SK-N-SH (cell line): ENCODE data around the gene SLC2A4. TPM values are rescaled to one million over a fixed set of nuclear protein-coding genes. Genes with fewer than 3 reads are reported as not detected.
"Not testable (repeated sequence)": the region's sequence is repeated elsewhere in the genome, so short reads cannot be mapped to it uniquely, and the experiment has no call there.

Source experiments
- CTCF ChIA-PET: fragments of 300-600, 350-600 bp; formaldehyde crosslinking; extraction: SDS; loops from one replicate; lab custom pipeline; 2021; lab: Yijun Ruan, JAX
- POLR2A ChIA-PET: fragments of 350-600 bp; sonication (Branson Sonifier 250); formaldehyde crosslinking; extraction: SDS; loops from one replicate; lab custom pipeline; 2020; ENCODE audit warnings: antibody characterized with exemption, inconsistent platforms; lab: Yijun Ruan, JAX
- DNase-seq: peaks from one replicate; pipeline ENCODE4 v3.0.0; 2012
- H2AFZ ChIP-seq: fragments of 200-600 bp; sonication (generic); 2 replicates; pipeline ENCODE4 v1.8.1; 2016; ENCODE audit warnings: antibody characterized with exemption, mild to moderate bottlenecking, low read depth
- H3F3A ChIP-seq: fragments of 200-600 bp; sonication (generic); replicated peaks from 2 replicates; pipeline ENCODE3; 2016; ENCODE audit warnings: antibody characterized with exemption, mild to moderate bottlenecking; ENCODE audit not compliant: insufficient read depth
- H3K27ac ChIP-seq, 2 experiments: fragments of 200-500 bp in 1 of 2; fragments of 200-600 bp in 1 of 2; sonication (Bioruptor generic) in 1 of 2; sonication (generic), shearing (Covaris generic) in 1 of 2; 2 replicates each; pipeline versions ENCODE4 v1.5.1 to v1.6.1; 2014 to 2016; ENCODE audit warnings: low read depth in 2 of 2, inconsistent platforms in 1 of 2, low read length in 1 of 2, mild to moderate bottlenecking in 1 of 2, mixed read lengths in 1 of 2
- H3K27me3 ChIP-seq: fragments of 200-600 bp; sonication (generic), shearing (Covaris generic); 2 replicates; pipeline ENCODE4 v1.6.1; 2016; ENCODE audit warnings: mixed run types; ENCODE audit not compliant: insufficient read depth
- H3K36me3 ChIP-seq, 2 experiments: fragments of 200-500 bp in 1 of 2; fragments of 200-600 bp in 1 of 2; sonication (Bioruptor generic) in 1 of 2; sonication (generic) in 1 of 2; replicated peaks in 1 of 2; 2 replicates each; pipeline versions ENCODE3 to v1.5.1; 2014 to 2016; ENCODE audit warnings: low read length in 1 of 2, mild to moderate bottlenecking in 1 of 2; ENCODE audit not compliant: insufficient read depth in 2 of 2, control insufficient read depth in 1 of 2
- H3K4me1 ChIP-seq, 2 experiments: fragments of 200-500 bp in 1 of 2; fragments of 200-600 bp in 1 of 2; sonication (Bioruptor generic) in 1 of 2; sonication (generic), shearing (Covaris generic) in 1 of 2; 2 replicates each; pipeline versions ENCODE4 v1.5.1 to v1.6.1; 2014 to 2016; ENCODE audit warnings: low read depth in 1 of 2, low read length in 1 of 2, mixed run types in 1 of 2; ENCODE audit not compliant: insufficient read depth in 2 of 2, control insufficient read depth in 1 of 2
- H3K4me2 ChIP-seq: fragments of 200-600 bp; sonication (generic), shearing (Covaris generic); 2 replicates; pipeline ENCODE4 v1.6.1; 2017; ENCODE audit warnings: mixed run types
- H3K4me3 ChIP-seq, 2 experiments: fragments of 200-500 bp in 1 of 2; fragments of 200-600 bp in 1 of 2; sonication (Bioruptor generic) in 1 of 2; sonication (generic), shearing (Covaris generic) in 1 of 2; 2 replicates each; pipeline versions ENCODE4 v1.5.1 to v1.8.1; 2014 to 2016; ENCODE audit warnings: low read depth in 2 of 2, inconsistent platforms in 1 of 2, low read length in 1 of 2, mild to moderate bottlenecking in 1 of 2, mixed read lengths in 1 of 2, moderate library complexity in 1 of 2
- H3K79me2 ChIP-seq: fragments of 200-600 bp; sonication (generic); 2 replicates; pipeline ENCODE4 v1.8.1; 2017; ENCODE audit warnings: mild to moderate bottlenecking; ENCODE audit not compliant: insufficient read depth
- H3K9ac ChIP-seq: fragments of 200-600 bp; sonication (generic); 2 replicates; pipeline ENCODE4 v1.6.1; 2017; ENCODE audit warnings: mixed run types
- H3K9me2 ChIP-seq: fragments of 200-600 bp; sonication (generic); 2 replicates; pipeline ENCODE4 v1.6.1; 2017; ENCODE audit warnings: mixed run types
- H3K9me3 ChIP-seq: fragments of 200-600 bp; sonication (generic); 2 replicates; pipeline ENCODE4 v1.6.1; 2017; ENCODE audit warnings: mixed run types, mild to moderate bottlenecking, moderate library complexity
- H4K20me1 ChIP-seq: fragments of 200-600 bp; sonication (generic); 2 replicates; pipeline ENCODE4 v1.6.1; 2017; ENCODE audit warnings: mild to moderate bottlenecking, mixed run types; ENCODE audit not compliant: insufficient read depth
- CHD2 ChIP-seq: fragments of 150-350 bp; IDR thresholded peaks from 2 replicates; pipeline ENCODE4 v1.6.1; 2018; ENCODE audit warnings: low read length; ENCODE audit not compliant: partially characterized antibody
- FOSL2 ChIP-seq: IDR thresholded peaks from 2 replicates; pipeline ENCODE4 v1.4.0; 2012; ENCODE audit warnings: low read depth, mild to moderate bottlenecking, moderate library complexity, borderline replicate concordance
- FOXM1 ChIP-seq: IDR thresholded peaks from 2 replicates; pipeline ENCODE4 v1.4.0; 2012; ENCODE audit warnings: low read depth, mild to moderate bottlenecking
- JUND ChIP-seq: IDR thresholded peaks from 2 replicates; pipeline ENCODE4 v1.4.0; 2012
- MXI1 ChIP-seq: IDR thresholded peaks from 2 replicates; pipeline ENCODE4 v1.6.1; 2012; ENCODE audit warnings: mild to moderate bottlenecking, low read depth, low read length, improper control_type of control experiment
- NRF1 ChIP-seq: IDR thresholded peaks from 2 replicates; pipeline ENCODE4 v1.6.1; 2012; ENCODE audit warnings: low read depth, mild to moderate bottlenecking, low read length
- PBX3 ChIP-seq: IDR thresholded peaks from 2 replicates; pipeline ENCODE4; 2012
- POLR2AphosphoS5 ChIP-seq: IDR thresholded peaks from 2 replicates; pipeline ENCODE4 v1.6.1; 2012; ENCODE audit warnings: low read depth, low read length
- RAD21 ChIP-seq: IDR thresholded peaks from 2 replicates; pipeline ENCODE4 v1.6.1; 2012; ENCODE audit warnings: mild to moderate bottlenecking, low read length
- REST ChIP-seq: IDR thresholded peaks from 2 replicates; pipeline ENCODE4 v1.6.1; 2012; ENCODE audit warnings: mild to moderate bottlenecking, low read depth, low read length, moderate library complexity
- RFX5 ChIP-seq: IDR thresholded peaks from 2 replicates; pipeline ENCODE4 v1.6.1; 2012; ENCODE audit warnings: mild to moderate bottlenecking, improper control_type of control experiment, low read length
- RXRA ChIP-seq: IDR thresholded peaks from 2 replicates; pipeline ENCODE4 v1.4.0; 2012; ENCODE audit warnings: low read depth, mild to moderate bottlenecking, borderline replicate concordance
- SIN3A ChIP-seq: IDR thresholded peaks from 2 replicates; pipeline ENCODE4 v1.6.1; 2012; ENCODE audit warnings: low read depth, mild to moderate bottlenecking, low read length, moderate library complexity, borderline replicate concordance
- SMC3 ChIP-seq: IDR thresholded peaks from 2 replicates; pipeline ENCODE4 v1.6.1; 2012; ENCODE audit warnings: low read depth, low read length, improper control_type of control experiment
- USF1 ChIP-seq: IDR thresholded peaks from 2 replicates; pipeline ENCODE4 v1.4.0; 2012; ENCODE audit warnings: low read depth, borderline replicate concordance
- WGBS: methylation state at CpG from one replicate; pipeline ENCODE4 v1.1.6; 2017; ENCODE audit warnings: low lambda C conversion rate; 5-methylcytosine and 5-hydroxymethylcytosine counted together
- polyA plus RNA-seq, 3 experiments: library from polyadenylated mRNA; depleted of rRNA; stranded (reverse); fragments of >200 nt; gene quantifications; 2 replicates each; pipeline ENCODE4 v1.2.3, GENCODE V29; 2012

Gene SLC2A4
- polyA plus RNA-seq, 1 of the 3 experiments (the other 2 are of a cell fraction) = 0.44 TPM

GRCh38 chr17:7332111-7332510, 50.6 kb downstream of the SLC2A4 start:
- Histone ChIP-seq H2AFZ (no peak overlapping the region), H3K9ac (no peak overlapping the region), H3K36me3 (no peaks in the 10 kb centered on the region), H3K27ac (no peak overlapping the region), H3K9me2 (no peaks in the 10 kb centered on the region), H3F3A (no peaks in the 10 kb centered on the region), H4K20me1 (no peaks in the 10 kb centered on the region), H3K4me3 (no peak overlapping the region), H3K9me3 (no peaks in the 10 kb centered on the region), H3K27me3 (peaks cover 2% of the 10 kb centered on the region; the same call in 1 of the 2 replicates), H3K79me2 (peaks cover 17% of the 10 kb centered on the region; the same call in 1 of the 2 replicates), H3K4me2 (no peak overlapping the region), H3K4me1 (peaks cover 3 to 13% of the 10 kb centered on the region in 2 experiments; a peak in 2 of 4 replicates)
- ChIA-PET POLR2A (no interaction called here), CTCF (no interaction called here)
- DNase-seq = no peak
- no peak for TF ChIP-seq REST
- no peak for TF ChIP-seq FOXM1
- TF ChIP-seq RXRA = no peak
- no peak for TF ChIP-seq USF1
- 51% methylated on average over 2 of the region's 7 CpGs for WGBS

GRCh38 chr17:7332600-7333069, 51.1 kb downstream of the SLC2A4 start:
- not testable (repeated sequence) for H3K9me2 ChIP-seq, DNase-seq

GRCh38 chr17:7334938-7335538, 53.5 kb downstream of the SLC2A4 start:
- DNase-seq = no peak
- Histone ChIP-seq H3K9me2 (no peaks in the 10 kb centered on the region), H3K27ac (no peak overlapping the region), H3K4me3 (no peak overlapping the region), H3K36me3 (no peaks in the 10 kb centered on the region), H3K4me2 (no peak overlapping the region), H3K9me3 (no peaks in the 10 kb centered on the region), H3K4me1 (peaks cover 3 to 6% of the 10 kb centered on the region in 2 experiments; a peak in 2 of 4 replicates), H2AFZ (no peak overlapping the region), H4K20me1 (no peaks in the 10 kb centered on the region), H3K79me2 (no peaks in the 10 kb centered on the region), H3F3A (no peaks in the 10 kb centered on the region), H3K9ac (no peak overlapping the region), H3K27me3 (peaks cover 13% of the 10 kb centered on the region; the same call in 1 of the 2 replicates)
- WGBS = 83% methylated on average over 1 of the region's 3 CpGs
- CTCF ChIA-PET = interaction anchor here (0.9 to 4.8 kb wide), 4 partner anchors 10 to 39 kb away, joined by 3 to 33 read pairs (median 18); no protein-coding TSS in a partner anchor
- POLR2A ChIA-PET = no interaction called here
- TF ChIP-seq POLR2AphosphoS5 (no peak), FOSL2 (no peak), MXI1 (no peak), RAD21 (no peak), FOXM1 (no peak), JUND (no peak), NRF1 (no peak), RFX5 (no peak), SMC3 (no peak), CHD2 (no peak), USF1 (no peak), SIN3A (no peak), PBX3 (no peak)

More at GRCh38 chr17:7332600-7333069, 51.1 kb downstream of the SLC2A4 start:
- H3K4me3 ChIP-seq, H2AFZ ChIP-seq, H4K20me1 ChIP-seq, H3K9ac ChIP-seq, H3K9me3 ChIP-seq, H3F3A ChIP-seq, H3K27ac ChIP-seq, H3K36me3 ChIP-seq, POLR2A ChIA-PET, CTCF ChIA-PET, H3K27me3 ChIP-seq, H3K4me2 ChIP-seq: not testable (repeated sequence)
- peaks cover 3 to 10% of the 10 kb centered on the region in 2 experiments; a peak in 2 of 4 replicates for H3K4me1 ChIP-seq
- H3K79me2 ChIP-seq = peaks cover 13% of the 10 kb centered on the region; the same call in 1 of the 2 replicates
- 77% methylated on average over 14 of the region's 14 CpGs for WGBS
